Measurements from ENCODE around the gene DLGAP4.
"Not testable (repeated sequence)": the region's sequence is repeated elsewhere in the genome, so short reads cannot be mapped to it uniquely, and the experiment has no call there.

DLGAP4 gene

DNA sequence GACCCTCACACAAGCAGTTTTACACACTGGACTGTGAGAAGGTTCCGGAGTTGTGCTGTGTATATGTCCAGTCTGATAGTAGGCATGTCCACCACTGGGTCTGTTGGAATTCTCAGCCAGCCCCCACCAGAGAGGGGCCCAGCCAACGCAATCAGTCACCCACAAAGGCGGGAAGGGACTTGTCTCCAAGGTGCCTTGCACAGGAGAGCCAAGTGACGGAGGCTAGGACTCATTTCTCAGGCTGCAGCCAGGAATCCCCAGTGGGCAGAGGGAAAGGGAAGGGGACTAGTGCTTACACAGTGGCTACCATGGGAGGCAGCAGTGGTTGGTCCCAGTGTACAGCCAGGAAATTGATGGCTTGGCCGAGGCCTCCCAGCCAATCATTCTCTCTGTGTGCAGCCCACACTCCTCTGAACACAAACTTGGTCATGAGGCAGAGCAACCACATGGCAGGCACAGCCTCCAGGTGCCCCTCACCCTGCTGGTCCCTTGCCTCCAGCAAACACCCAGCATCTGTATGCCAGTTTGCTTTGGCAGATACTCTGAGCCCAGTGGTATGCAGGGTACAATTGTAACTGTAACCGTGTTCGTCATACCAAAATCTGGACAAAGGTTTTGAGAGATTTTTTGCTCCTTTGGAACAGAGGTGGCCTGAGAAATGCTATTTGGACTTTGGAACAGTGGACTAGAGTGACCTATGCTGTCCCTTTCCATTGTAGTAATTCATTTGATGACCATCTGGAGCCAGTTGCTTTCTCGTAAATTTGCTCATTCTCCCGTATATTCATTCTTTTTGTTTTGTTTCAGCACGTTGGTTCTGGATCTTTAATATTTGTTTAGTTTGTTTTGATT, 162.2 kb downstream of the DLGAP4 start:
- H3K4me3 ChIP-seq (ENCODE audit: low read depth, low read length): no peak overlapping the region
- no peak for TF ChIP-seq CTCF (IDR thresholded peaks at IDR 0.05; ENCODE audit: low read depth, low read length)

DNA sequence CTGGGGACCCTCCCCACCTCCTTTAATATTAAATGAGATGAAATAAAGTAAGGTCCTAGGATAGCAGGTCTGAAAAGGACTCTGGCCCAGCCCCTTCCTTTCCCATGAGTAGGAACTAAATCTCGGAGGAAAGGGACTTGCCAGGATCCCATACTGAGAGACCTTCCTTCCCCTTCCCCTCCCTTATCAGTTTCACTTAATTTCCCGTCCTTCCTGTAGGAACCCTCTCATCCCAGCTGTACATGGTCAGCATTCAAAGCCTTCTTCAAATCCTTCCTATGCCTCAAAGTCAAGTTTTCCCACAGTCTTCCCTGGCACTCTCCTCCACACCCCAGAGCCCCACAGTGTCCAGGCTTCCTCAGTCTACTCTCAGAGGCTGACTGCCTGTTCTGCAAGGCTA, 163.8 kb downstream of the DLGAP4 start:
- no peak for TF ChIP-seq CTCF (IDR thresholded peaks at IDR 0.05; ENCODE audit: low read depth, low read length)
- H3K4me3 ChIP-seq (ENCODE audit: low read depth, low read length): no peak overlapping the region

DNA sequence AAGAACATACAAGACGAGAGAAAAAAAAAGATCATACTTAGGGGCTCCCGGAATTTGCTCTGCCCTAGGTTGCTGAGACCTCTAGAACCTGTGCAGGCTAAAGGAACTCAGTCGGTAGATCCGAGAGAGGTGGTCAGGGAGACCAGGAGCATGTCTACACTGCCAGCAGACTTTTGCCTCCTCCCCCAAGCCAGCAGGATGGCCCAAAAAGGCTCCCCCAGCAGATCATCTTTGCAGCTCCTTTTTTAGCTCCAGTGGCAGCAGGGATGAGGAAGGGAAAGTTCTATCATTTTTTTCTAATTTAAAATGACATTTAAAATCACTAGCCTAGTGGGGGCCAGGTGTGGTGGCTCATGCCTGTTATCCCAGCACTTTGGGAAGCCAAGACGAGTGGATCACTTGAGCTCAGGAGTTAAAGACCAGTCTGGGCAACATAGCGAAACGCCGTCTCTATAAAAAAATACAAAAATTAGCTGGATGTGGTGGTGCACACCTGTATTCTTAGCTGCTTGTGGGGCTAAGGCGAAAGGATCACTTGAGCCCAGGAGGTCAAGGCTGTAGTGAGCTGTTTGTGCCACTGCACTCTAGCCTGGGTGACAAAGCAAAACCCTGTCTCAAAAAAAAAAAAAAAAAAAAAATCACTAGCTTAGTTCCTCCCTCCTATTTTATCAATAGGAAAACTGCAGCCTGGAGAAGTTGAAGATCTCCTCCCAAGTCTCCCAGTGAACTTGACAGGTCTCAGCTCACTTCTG, 165.9 kb downstream of the DLGAP4 start:
- no peak overlapping the region for H3K4me3 ChIP-seq (ENCODE audit: low read depth, low read length)

DNA sequence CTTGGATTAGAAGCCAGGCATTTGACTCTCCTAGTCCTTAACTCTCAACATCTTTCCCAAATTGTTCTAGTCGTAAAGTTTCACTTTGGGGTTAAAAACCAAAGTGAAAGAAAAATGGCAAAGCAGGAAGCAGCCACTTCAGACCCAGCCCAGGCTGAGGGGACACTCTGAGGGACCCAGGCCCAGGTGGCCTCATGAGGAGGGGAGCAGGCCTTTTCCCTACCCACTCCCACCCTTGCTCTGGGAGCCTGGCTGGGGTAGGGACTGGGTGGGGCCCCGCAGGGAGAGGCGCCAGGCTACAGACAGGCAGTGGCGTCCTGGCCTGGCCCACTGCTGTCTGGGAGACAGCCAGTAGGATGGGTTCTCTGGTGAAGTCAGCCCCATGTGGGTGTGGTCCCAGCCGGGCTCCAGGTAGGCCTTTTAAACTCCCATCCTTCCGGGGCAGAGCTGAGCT, 166.5 kb downstream of the DLGAP4 start:
- TF ChIP-seq CTCF (IDR thresholded peaks at IDR 0.05; ENCODE audit: low read depth, low read length): no peak
- no peak overlapping the region; the same call in 1 of the 2 replicates for H3K4me3 ChIP-seq (ENCODE audit: low read depth, low read length)

More for the DNA sequence above, 165.9 kb downstream of the DLGAP4 start:
- no peak for TF ChIP-seq CTCF (IDR thresholded peaks at IDR 0.05; ENCODE audit: low read depth, low read length)

GRCh38 chr20:36473164-36473563, 167.0 kb downstream of the DLGAP4 start:
- TF ChIP-seq CTCF (IDR thresholded peaks at IDR 0.05; ENCODE audit: low read depth, low read length): no peak
- H3K4me3 ChIP-seq (ENCODE audit: low read depth, low read length): no peak overlapping the region

DNA sequence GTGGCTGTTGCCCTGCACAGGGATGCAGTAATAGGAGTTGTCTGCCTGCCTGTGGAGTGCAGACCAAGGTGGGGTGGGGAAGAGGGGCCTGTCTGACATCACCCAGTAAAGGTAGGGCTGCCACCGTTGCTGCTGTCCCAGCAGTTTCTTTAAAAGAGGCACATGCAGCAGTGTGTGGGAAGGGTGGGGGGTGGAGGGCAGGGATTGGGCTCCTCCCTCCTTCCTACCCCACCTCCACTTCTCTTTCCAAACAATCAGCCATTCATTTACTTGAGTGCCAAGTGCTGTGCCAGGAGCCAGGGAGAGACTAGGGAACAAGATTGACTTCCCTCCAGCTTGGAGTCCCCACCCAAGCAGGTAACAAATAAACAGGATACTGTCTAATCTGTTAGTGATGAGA, 168.4 kb downstream of the DLGAP4 start:
- H3K4me3 ChIP-seq (ENCODE audit: low read depth, low read length): no peak overlapping the region
- TF ChIP-seq CTCF (IDR thresholded peaks at IDR 0.05; ENCODE audit: low read depth, low read length): no peak

GRCh38 chr20:36475054-36475453, 168.9 kb downstream of the DLGAP4 start:
- H3K4me3 ChIP-seq (ENCODE audit: low read depth, low read length): not testable (repeated sequence)

Measured in WI38 (cell line).